Measurements from ENCODE around the gene SMARCC1. TPM values are rescaled to one million over a fixed set of nuclear protein-coding genes. Genes with fewer than 3 reads are reported as not detected.

Gene SMARCC1
- total and polyA plus RNA-seq, 2 of the 4 experiments (the other 2 are of a cell fraction): 18.6 to 39.6 TPM

DNA sequence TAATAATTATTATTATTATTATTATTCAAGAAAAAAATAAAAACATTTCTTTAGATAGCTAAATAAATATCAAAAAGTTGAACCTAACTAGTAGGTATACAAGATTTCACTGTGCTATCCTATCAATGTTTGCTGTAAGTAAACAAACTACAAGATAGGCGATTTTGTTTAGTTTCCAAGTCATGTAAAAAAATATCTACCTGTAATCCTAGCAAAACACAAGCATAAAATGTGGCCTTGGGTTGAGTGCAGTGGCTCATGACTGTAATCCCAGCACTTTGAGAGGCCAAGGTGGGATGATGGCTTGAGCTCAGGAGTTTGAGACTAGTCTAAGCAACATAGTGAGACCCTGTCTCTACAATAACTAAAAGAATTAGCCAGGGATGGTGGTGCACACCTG lies 131.4 kb downstream of the SMARCC1 start:
- intact Hi-C loops (cut with micrococcal nuclease) (no loop called here), in situ Hi-C loops (cut with MboI; ENCODE audit: low sequenced_read_pairs) (no loop called here), dilution Hi-C loops (cut with HindIII; ENCODE audit: low sequenced_read_pairs, unreplicated experiment) (no loop called here)
- Histone ChIP-seq H4K91ac (ENCODE audit: insufficient read depth, low read depth, low read length) (no peak overlapping the region), H4K8ac (ENCODE audit: low read depth in 2 of 2, low read length in 2 of 2) (no peak overlapping the region), H2AFZ (replicated peaks; ENCODE audit: low read length, poor library complexity) (no peak overlapping the region), H3K23ac (ENCODE audit: low read depth, low read length) (no peak overlapping the region), H2AK5ac (ENCODE audit: low read depth, low read length) (no peak overlapping the region), H2BK15ac (ENCODE audit: low read depth, low read length) (no peak overlapping the region), H3K4ac (ENCODE audit: low read depth, low read length) (no peak overlapping the region), H3K56ac (ENCODE audit: extremely low read depth, insufficient read depth, low read length) (no peak overlapping the region), H2BK5ac (ENCODE audit: low read depth, low read length, poor library complexity, severe bottlenecking) (no peak overlapping the region), H2BK20ac (ENCODE audit: low read depth, low read length) (no peak overlapping the region), H3K27ac (ENCODE audit: insufficient read depth, low read length) (no peak overlapping the region), H3K79me1 (ENCODE audit: low read depth in 1 of 2, low read length in 2 of 2) (peaks cover 25 to 40% of the 10 kb centered on the region in 2 experiments), H3K9me3 (ENCODE audit: control insufficient read depth, insufficient read depth, low read length) (no peaks in the 10 kb centered on the region), H2BK120ac (ENCODE audit: low read depth, low read length) (no peak overlapping the region), H2AK9ac (replicated peaks; ENCODE audit: low read depth, low read length, poor library complexity) (no peak overlapping the region), H3K36me3 (ENCODE audit: control insufficient read depth, insufficient read depth, low read length) (peaks cover 8% of the 10 kb centered on the region), H4K5ac (ENCODE audit: low read depth, low read length) (no peak overlapping the region), H3K27me3 (ENCODE audit: control insufficient read depth, insufficient read depth, low read length) (no peaks in the 10 kb centered on the region), H3K9me1 (ENCODE audit: insufficient read depth, low read length) (no peaks in the 10 kb centered on the region; the same call in 1 of the 2 replicates), H4K20me1 (ENCODE audit: insufficient read depth, low read length) (no peaks in the 10 kb centered on the region), H3K14ac (replicated peaks; ENCODE audit: low read depth, low read length) (no peak overlapping the region), H3K4me1 (ENCODE audit: control insufficient read depth, insufficient read depth, low read length) (no peaks in the 10 kb centered on the region; the same call in none of the 2 replicates), H3K9ac (ENCODE audit: low read depth, low read length) (no peak overlapping the region), H3K4me2 (ENCODE audit: low read depth, low read length) (no peak overlapping the region), H3K18ac (ENCODE audit: low read depth, low read length) (no peak overlapping the region), H3K4me3 (ENCODE audit: insufficient read depth, low read depth, low read length) (no peak overlapping the region)
- TF ChIP-seq POLR2A (IDR thresholded peaks at IDR 0.05; ENCODE audit: low read depth, low read length): no peak
- TF ChIP-seq MAFK (IDR thresholded peaks at IDR 0.05; ENCODE audit: low read depth, low read length): no peak
- TF ChIP-seq RCOR1 (IDR thresholded peaks at IDR 0.05; ENCODE audit: insufficient replicate concordance, low read length): no peak
- CTCF ChIA-PET: interaction anchor here (0.9 to 1.0 kb wide), 2 partner anchors 9 to 10 kb away, joined by 3 read pairs; no protein-coding TSS in a partner anchor
- ATAC-seq (ENCODE audit: low read depth) (no peak), DNase-seq (no peak)
- BruUV-seq (replicated peaks): no TSS peak
- no CpG with 5 or more reads among the region's 1 CpG for WGBS, 2 experiments (ENCODE audit: extremely low coverage in 2 of 2, insufficient read length in 1 of 2)
- POLR2A ChIA-PET (ENCODE audit: unreplicated experiment): no interaction called here
